AG09319 (cell line): Measurements from ENCODE around the gene VWDE.

Experiments
- DNase-seq: peaks from one replicate; pipeline ENCODE4 v3.0.0-alpha.2; 2010; ENCODE audit warnings: low read depth; ENCODE audit errors: extremely low read depth
- CTCF ChIP-seq: IDR thresholded peaks from 2 replicates; pipeline ENCODE4 v1.5.1; 2011; ENCODE audit warnings: low read depth, mild to moderate bottlenecking, inconsistent platforms, low read length, moderate library complexity

The VWDE gene

GRCh38 chr7:12303062-12303461, 100.6 kb downstream of the VWDE start:
- DNase-seq: no peak
- TF ChIP-seq CTCF: no peak

- no peak for DNase-seq
- no peak for TF ChIP-seq CTCF
These were observed 103.2 kb downstream of the VWDE start for GRCh38 chr7:12300415-12300814.

GRCh38 chr7:12299367-12299766, 104.3 kb downstream of the VWDE start:
- no peak for DNase-seq
- no peak for TF ChIP-seq CTCF

GRCh38 chr7:12297283-12298108, 106.2 kb downstream of the VWDE start:
- no peak for TF ChIP-seq CTCF
- no peak for DNase-seq

- no peak for TF ChIP-seq CTCF
- DNase-seq: no peak
These were observed 107.6 kb downstream of the VWDE start for GRCh38 chr7:12296051-12296570.

- no peak for DNase-seq
- no peak for TF ChIP-seq CTCF
These were observed 109.0 kb downstream of the VWDE start for GRCh38 chr7:12294701-12295100.

GRCh38 chr7:12291870-12292269, 111.8 kb downstream of the VWDE start:
- DNase-seq: no peak
- TF ChIP-seq CTCF: no peak; the same call in 1 of the 2 replicates
